Uterus (tissue), 4 donors: Measurements from ENCODE around the gene KCNH2. TPM values are rescaled to one million over a fixed set of nuclear protein-coding genes. Genes with fewer than 3 reads are reported as not detected.

Experiments used
- DNase-seq, 2 donors: peaks; one replicate each; pipeline ENCODE4 v3.0.0-alpha.2; 2019 to 2020
- H3K27ac ChIP-seq, 2 donors: fragments of 200-600 bp; sonication (generic); 1 replicate in 1 of 2; 2 replicates in 1 of 2; pipeline ENCODE4 v1.5.1; 2016 to 2018
- H3K27me3 ChIP-seq, 2 donors: fragments of 200-600 bp; sonication (generic); one replicate each; pipeline ENCODE4 v1.5.1; 2018 to 2019; ENCODE audit warnings: control low read depth in 1 of 2
- H3K36me3 ChIP-seq, 2 donors: fragments of 200-600 bp; sonication (generic); one replicate each; pipeline ENCODE4 v1.5.1; 2019; ENCODE audit warnings: control low read depth in 1 of 2
- H3K4me1 ChIP-seq, 2 donors: fragments of 200-600 bp; sonication (generic); one replicate each; pipeline ENCODE4 v1.5.1; 2018 to 2019; ENCODE audit warnings: control low read depth in 1 of 2
- H3K4me3 ChIP-seq, 2 donors: fragments of 200-600 bp; sonication (generic); 1 replicate in 1 of 2; 2 replicates in 1 of 2; pipeline ENCODE4 v1.5.1; 2018 to 2019; ENCODE audit warnings: mild to moderate bottlenecking in 1 of 2
- H3K9me3 ChIP-seq, 2 donors: fragments of 200-600 bp; sonication (generic); one replicate each; pipeline ENCODE4 v1.5.1; 2019; ENCODE audit warnings: control low read depth in 1 of 2
- CTCF ChIP-seq, 4 experiments: fragments of 200-600 bp in 2 of 4; fragments of 450-650 bp in 2 of 4; sonication (generic) in 2 of 4; IDR thresholded peaks; one replicate each; pipeline ENCODE4 v1.5.1; 2016 to 2019; ENCODE audit warnings: antibody characterized with exemption in 4 of 4, mild to moderate bottlenecking in 2 of 4, moderate library complexity in 1 of 4
- POLR2A ChIP-seq, 2 donors: fragments of 450-650 bp; IDR thresholded peaks; one replicate each; pipeline ENCODE4 v1.6.1; 2016; ENCODE audit warnings: antibody characterized with exemption in 2 of 2, mild to moderate bottlenecking in 1 of 2, moderate library complexity in 1 of 2
- intact Hi-C: fragments of 100-400 bp; cut with DNase I; formaldehyde crosslinking; loops from one replicate; pipeline ENCODE4 v1.15.1; 2023; ENCODE audit warnings: low total_unique reads
- total RNA-seq, 4 donors: library from RNA; depleted of rRNA in 3 of 4; stranded (reverse); fragments of >200 nt in 3 of 4; gene quantifications; one replicate each; pipeline versions ENCODE4 v1.1.0 to v1.2.4, GENCODE V29; 2014 to 2023
- donor health status: DM: yes; HTN: yes; CAD: no.

KCNH2 gene
- total RNA-seq, 4 donors from 2014 or later: 9.1 to 51.0 (median 22.8) TPM

GRCh38 chr7:150919160-150919559, 59.0 kb downstream of the KCNH2 start:
- Histone ChIP-seq H3K36me3 (no peaks in the 10 kb centered on the region), H3K27ac (no peak overlapping the region), H3K9me3 (no peaks in the 10 kb centered on the region), H3K4me1 (peaks cover 0 to 6% of the 10 kb centered on the region in 2 donors), H3K4me3 (no peak overlapping the region), H3K27me3 (no peaks in the 10 kb centered on the region)
- intact Hi-C loops: no loop called here
- no peak for DNase-seq
- TF ChIP-seq POLR2A (IDR thresholded peaks at IDR 0.05) (no peak), CTCF (IDR thresholded peaks at IDR 0.05) (no peak)

- DNase-seq: no peak
- TF ChIP-seq POLR2A (IDR thresholded peaks at IDR 0.05): no peak
- TF ChIP-seq CTCF (IDR thresholded peaks at IDR 0.05): no peak
- Histone ChIP-seq H3K27me3 (no peaks in the 10 kb centered on the region), H3K9me3 (no peaks in the 10 kb centered on the region), H3K36me3 (no peaks in the 10 kb centered on the region), H3K4me1 (peaks cover 0 to 6% of the 10 kb centered on the region in 2 donors), H3K4me3 (no peak overlapping the region), H3K27ac (no peak overlapping the region)
- intact Hi-C loops: no loop called here
These were observed 59.7 kb downstream of the KCNH2 start for GRCh38 chr7:150918378-150918777.

GRCh38 chr7:150917969-150918368, 60.2 kb downstream of the KCNH2 start:
- no peak for DNase-seq
- intact Hi-C loops: no loop called here
- no peaks in the 10 kb centered on the region for H3K9me3 ChIP-seq
- H3K36me3 ChIP-seq: no peaks in the 10 kb centered on the region
- H3K27me3 ChIP-seq: no peaks in the 10 kb centered on the region
- TF ChIP-seq POLR2A (IDR thresholded peaks at IDR 0.05) (no peak), CTCF (IDR thresholded peaks at IDR 0.05) (no peak)
- H3K4me3 ChIP-seq: no peak overlapping the region
- H3K4me1 ChIP-seq: peaks cover 0 to 6% of the 10 kb centered on the region in 2 donors
- H3K27ac ChIP-seq: no peak overlapping the region

DNA sequence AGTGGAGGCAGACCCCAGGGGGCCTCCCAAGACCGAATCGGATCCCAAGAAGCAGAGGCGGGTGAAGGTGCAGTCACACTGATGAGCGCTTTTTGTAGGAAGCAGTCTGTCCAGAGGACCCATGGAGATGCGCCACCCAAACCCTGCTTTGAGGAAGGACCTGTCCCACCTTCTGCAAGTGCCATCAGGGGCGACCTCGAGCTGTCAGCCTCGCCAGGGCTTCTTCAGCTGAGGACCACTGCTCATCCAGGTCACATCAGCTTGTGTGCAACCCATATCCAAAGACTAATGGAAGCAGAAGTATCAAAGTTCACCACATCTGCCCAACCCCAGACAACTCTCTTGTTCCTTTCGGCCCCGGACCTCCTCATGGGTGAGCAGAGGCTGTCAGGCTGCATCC, 61.5 kb downstream of the KCNH2 start:
- no peaks in the 10 kb centered on the region for H3K9me3 ChIP-seq
- no peak overlapping the region for H3K4me3 ChIP-seq
- H3K4me1 ChIP-seq: peaks cover 0 to 6% of the 10 kb centered on the region in 2 donors
- DNase-seq: no peak
- TF ChIP-seq POLR2A (IDR thresholded peaks at IDR 0.05) (no peak), CTCF (IDR thresholded peaks at IDR 0.05) (no peak)
- H3K27me3 ChIP-seq: no peaks in the 10 kb centered on the region
- intact Hi-C loops: no loop called here
- no peak overlapping the region for H3K27ac ChIP-seq
- no peaks in the 10 kb centered on the region for H3K36me3 ChIP-seq

DNA sequence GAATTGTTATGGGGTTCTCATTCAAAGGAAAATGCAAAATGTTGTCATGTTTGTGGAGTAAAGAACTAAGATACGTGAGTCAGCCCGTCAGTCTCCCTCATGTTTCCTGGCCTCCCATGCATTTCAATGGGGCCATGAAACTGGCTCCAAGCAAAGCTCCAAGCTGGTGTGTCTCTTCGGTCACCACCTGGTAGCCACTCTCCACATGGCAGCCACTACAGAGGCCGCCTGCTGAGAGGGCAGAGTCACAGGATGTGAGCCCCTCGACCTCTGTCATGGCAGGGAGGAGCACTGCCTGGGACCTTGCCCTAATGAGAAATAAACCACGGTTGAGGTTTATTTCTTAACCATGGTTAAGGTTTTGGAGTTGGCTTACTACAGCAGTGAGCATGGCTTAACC, 63.2 kb downstream of the KCNH2 start:
- Histone ChIP-seq H3K9me3 (no peaks in the 10 kb centered on the region), H3K36me3 (no peaks in the 10 kb centered on the region), H3K4me3 (no peak overlapping the region), H3K27me3 (no peaks in the 10 kb centered on the region), H3K4me1 (peaks cover 0 to 6% of the 10 kb centered on the region in 2 donors), H3K27ac (no peak overlapping the region)
- DNase-seq: no peak
- TF ChIP-seq POLR2A (IDR thresholded peaks at IDR 0.05) (no peak), CTCF (IDR thresholded peaks at IDR 0.05) (no peak)
- intact Hi-C loops: no loop called here
